ENCODE results near the gene B3GNT2.
"Not testable (repeated sequence)": the region's sequence is repeated elsewhere in the genome, so short reads cannot be mapped to it uniquely, and the experiment has no call there.

The B3GNT2 gene

DNA sequence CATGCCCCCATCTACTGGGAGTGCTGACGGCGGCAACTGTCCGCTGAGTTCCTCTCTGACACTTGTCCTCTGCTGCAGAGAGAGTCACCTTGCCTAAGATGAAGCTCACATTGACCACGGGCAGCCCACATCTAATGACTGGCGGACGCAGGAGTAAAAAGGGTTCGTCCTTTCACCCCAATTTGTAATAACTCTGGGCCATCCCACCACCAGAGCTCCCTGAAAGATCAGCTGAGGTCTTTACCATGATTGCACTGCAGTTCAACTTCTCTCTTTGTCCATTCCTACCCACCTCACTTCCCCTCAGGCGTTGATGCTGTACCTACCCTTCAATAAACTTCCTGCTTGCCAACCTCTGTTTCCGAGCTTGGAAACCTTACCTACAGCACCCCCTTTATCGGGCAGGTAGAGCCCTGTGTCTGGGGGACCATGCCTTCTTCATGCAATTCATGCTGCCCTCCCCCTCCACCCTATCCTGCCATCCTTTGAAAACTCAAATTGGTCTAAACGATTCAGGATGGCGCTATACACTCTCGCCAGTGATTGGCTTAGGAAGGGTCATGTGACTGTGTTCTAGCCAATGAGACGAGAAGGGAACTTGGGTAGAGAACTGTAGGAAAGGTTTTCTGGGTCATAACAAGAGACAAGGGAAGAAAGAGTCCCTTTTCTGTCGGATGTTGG is 10.3 kb upstream of the B3GNT2 start:
- no peak for DNase-seq

DNA sequence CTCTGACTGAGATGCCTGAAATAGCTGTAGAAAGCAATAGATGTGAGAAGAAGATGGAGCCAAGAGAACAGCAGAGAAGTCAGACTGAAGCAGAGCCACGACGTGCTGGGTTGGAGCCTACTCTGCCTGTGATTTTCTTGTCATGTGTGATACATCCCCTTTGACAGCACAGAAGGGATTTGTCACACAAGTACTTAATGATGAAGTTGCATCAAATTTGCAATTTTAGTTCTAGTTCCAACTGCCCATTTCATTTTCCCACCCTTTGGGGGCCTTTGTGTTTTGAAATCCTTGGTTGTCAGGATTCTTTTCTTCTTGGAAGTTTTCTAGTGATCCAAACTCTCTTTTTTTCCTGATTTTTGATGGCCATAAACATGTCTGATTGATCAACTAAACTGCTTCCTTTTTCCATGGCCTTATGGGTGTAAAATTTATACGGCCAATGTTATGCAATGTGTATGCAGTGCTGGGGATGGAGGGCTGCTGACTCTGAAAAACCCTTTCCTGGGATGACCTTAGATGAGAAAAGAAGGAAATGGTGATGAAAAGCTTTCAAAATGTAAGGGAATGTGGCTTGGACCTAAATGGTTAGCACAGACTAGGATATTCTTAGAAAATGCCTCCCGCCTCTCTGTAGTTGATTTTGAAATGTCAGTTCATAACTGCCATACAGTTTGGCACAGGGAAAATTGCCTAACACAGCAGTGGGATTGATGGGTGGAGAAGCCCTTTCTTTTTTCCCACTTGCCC is 9.6 kb upstream of the B3GNT2 start:
- DNase-seq: no peak

DNA sequence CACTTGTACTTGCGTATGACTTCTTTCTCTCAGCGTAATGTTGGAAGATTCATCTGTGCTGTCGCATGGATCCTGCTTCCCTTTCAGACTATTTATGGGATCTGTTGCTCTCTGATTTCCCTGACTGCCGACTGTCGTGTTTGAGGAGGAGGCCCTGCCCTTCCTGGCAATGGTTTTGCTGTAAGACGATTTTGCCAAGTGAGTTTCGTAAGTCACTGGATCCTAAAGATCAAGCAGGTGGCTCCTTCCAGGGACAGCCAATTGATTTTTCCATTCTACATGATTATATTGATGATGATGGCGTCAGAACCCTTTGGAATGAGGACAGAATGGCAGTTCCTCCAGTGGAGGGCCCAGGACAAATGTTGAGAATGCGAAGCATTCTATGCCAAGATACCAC is 8.7 kb upstream of the B3GNT2 start:
- no peak for DNase-seq

DNA sequence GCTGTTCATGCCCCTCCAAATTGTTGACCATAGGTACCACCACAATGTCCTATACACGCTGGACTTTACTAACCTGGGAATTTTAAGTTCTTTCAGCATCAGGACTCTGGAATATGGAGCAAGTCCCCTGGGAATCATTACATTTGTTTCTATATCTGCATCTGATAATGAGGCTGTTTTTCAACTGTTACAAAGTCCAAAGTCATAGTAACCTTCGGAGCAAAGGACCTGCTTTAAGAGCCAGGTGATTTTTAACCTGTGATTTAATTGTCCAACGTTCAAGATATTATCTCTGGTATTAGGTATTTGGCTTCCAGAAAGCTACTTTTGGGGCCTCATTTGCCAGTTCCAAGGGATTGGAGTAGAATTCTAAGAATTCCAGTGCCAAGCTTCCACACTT is 7.5 kb upstream of the B3GNT2 start:
- no peak for DNase-seq

DNA sequence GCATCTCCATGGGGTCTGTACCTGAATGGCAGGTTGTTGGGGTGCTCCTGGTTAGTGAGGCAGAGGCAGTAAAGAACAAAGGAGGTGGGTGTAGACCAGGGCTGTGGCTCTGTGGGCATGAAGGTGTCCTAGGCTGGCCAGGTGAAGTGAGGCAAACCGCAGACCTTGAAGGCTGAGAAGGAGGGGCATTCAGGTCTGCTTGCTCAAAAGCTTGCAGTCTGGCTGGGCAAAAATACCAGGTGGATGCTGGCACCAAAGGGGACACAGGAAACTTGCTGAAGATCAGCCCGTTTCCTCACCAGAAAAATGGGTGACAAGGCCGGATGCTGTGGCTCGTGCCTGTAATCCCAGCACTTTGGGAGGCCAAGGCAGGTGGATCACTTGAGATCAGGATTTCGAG is 6.7 kb upstream of the B3GNT2 start:
- no peak for DNase-seq

DNA sequence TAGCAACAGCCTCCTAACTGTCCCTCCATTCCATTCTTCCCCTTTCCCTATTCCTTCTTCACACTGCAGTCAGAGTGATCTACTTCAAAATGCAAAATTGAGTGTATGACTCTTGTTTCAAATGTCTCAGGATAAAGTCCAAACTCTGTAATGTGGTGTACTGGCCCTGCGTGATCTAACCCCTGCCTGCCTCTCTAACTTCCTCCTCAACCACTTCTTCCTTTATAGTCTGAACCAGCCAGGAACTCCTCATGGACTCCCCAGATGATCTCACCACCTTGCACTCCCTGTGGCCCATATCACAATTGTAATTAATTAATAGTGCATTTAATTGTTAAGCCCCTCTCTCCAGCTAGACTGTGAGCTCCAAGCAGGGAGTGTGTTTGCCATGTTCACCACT is 3.1 kb upstream of the B3GNT2 start:
- no peak for DNase-seq

- no peak for DNase-seq
These were observed 1.1 kb upstream of the B3GNT2 start for GRCh38 chr2:62194558-62195420.

GRCh38 chr2:62196278-62196901 is 475 bp downstream of the B3GNT2 start:
- peak; percentile 33 to 56 (median 40) for DNase-seq

- no peak for DNase-seq
These were observed 1.4 kb downstream of the B3GNT2 start for GRCh38 chr2:62197011-62197924.

DNA sequence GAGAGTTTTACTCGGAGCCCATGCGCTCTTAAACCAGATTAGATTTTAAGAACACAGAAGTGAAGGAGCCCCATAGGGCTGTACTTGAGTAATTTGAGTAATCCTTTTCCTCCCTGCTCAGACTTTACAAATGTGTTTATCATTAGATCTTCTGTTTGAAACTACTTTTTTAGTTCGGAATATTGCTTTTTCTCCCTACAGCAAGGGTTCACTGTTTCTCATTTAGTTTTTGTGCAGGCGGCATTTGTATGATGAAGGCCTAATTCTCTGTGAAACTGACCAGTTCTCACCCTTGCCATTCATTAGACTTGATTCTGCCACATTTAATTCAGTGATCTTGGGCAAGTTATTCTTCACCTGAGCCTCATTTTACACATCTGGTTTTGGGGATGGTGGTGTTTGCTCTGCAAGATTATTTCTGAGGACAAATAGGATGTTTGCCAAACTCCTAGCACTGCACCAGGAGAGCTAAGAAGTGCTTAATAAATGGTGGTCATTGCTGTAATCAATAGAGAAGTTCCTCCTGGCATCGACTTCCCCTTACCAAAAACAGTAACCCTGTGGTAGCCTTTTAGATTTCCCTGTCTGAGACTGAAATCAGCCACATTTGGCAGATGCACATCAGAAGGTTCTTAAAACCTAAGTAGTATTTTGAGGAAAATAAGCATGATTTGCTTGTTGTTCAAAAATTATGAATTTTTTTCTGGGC is 2.2 kb downstream of the B3GNT2 start:
- DNase-seq: no peak

GRCh38 chr2:62198854-62199253 is 2.9 kb downstream of the B3GNT2 start:
- DNase-seq: not testable (repeated sequence)

DNA sequence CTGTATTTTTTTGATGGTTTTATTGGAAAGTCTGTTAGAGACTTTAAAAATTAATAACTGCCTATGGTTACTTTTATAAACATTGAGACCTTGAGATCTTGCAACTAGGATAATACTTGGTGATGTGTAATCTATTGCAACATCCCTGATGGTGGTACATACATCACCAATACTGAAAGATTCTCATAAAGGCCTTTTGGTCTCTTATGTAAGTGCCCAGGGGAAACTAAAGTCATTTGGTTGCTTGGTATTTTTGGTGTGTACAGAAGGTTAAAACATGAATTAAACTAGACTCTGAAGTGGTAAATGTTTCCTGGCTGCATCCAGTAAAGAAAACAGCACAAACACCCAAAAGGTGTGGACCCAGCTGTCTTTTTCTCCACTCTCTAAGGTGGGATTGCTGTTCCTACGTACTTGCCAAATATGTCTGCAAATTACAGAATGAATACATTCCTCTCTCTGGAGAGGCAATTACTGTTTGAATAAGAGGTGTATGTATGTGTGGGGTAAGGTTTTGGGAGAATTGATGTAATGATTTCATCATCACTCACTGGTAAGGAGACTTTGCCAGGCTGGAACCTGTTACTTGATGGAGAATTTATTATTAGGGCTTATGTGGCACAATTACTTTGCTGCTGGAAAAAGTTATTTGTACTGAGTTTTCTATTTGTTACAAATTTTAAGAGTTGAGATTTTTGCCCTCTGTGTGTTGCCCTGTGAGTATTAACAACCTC is 3.6 kb downstream of the B3GNT2 start:
- no peak for DNase-seq

- DNase-seq: no peak
These were observed 4.5 kb downstream of the B3GNT2 start for GRCh38 chr2:62200291-62200841.

DNA sequence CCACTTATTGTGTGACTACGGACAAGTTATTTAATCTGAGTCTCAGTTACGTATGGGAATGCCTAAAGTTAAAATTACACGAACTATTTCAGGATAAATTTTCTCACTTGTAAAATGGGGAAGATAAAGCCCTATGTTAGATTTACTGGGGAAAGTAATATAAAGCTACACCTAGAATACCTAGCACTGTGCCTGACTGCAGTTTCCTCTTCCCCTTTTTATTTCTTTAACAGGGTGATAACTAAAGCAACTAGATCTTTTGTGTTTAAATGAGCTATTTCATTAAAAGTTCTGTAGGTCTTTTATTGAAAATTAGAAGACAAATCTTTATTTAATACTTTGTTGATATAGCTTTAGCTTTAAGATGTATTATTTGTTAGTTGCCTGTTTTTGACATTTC is 5.0 kb downstream of the B3GNT2 start:
- DNase-seq: no peak

GRCh38 chr2:62201307-62201706 is 5.4 kb downstream of the B3GNT2 start:
- no peak for DNase-seq

- DNase-seq: no peak
These were observed 6.3 kb downstream of the B3GNT2 start for GRCh38 chr2:62202019-62202722.

DNA sequence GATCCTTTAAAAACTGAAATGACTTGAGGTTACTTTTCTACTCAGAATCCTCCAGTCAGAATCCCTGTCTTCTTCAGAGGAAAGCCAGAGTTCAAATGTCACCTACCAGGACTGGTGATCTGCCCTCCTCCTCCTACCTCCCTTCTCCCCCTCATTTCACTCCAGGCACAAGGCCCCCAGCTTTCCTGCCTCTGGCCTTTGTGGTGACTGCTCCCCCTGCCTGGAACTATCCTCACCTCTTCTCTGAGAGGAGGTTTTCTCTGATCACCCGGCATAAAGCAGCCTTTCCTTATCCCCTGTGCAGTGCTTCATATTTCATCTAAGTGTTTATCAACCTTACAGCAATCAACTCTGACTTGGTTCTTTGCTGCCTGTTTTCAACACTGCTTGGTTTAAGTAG is 6.8 kb downstream of the B3GNT2 start:
- no peak for DNase-seq

GRCh38 chr2:62203459-62203858 is 7.5 kb downstream of the B3GNT2 start:
- DNase-seq: no peak

DNA sequence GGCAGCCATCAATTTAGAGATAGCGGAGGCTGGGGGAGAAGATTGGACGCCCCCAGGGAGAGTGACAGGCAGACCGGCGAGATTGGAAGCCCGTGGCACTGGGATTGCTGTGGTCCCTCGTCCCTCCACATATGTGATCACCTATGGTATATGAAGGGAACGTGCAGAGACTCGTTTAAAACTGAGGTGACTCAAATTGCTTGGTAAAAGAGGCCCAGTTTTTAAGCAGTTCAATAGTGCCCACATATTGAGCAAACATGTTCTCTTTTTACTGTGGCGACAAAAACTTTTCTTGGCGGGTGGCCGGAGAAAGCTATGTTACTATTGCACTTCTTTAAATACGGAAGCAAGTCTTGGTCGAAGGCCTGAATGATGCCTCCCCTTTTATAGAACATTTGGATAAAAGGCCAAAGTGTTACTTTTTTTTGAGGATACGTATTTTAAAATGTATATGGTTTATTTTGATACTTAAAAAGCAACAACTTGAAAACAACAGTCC is 9.1 kb downstream of the B3GNT2 start:
- no peak for DNase-seq

DNA sequence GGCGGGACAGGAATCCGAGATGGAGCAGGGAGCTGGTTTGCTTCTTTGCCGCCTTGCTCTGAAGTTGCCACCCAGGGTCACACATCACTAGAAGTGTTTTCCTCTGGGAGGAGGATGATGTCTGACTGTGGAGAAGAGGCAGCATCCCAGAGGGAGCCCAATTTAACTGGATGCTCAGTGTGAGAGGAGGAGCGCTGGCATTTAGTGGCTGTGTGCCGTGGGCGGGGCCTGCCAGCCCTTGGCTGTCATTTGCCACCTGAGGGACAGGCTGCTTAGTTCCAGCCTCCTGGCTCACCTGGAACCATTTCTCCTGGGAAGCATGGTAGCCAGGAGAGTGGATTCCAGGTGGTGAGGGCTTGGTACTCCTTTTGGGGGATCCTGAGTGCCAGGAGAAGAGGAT is 9.6 kb downstream of the B3GNT2 start:
- DNase-seq: no peak

Data from activated CD4-positive, CD25-positive, alpha-beta regulatory T cell (primary cell).